ENCODE results near the gene TYRO3.

The TYRO3 gene

GRCh38 chr15:41599061-41599460, 40.0 kb downstream of the TYRO3 start:
- in situ Hi-C loops (cut with MboI; ENCODE audit: low sequenced_read_pairs), result no loop called here

GRCh38 chr15:41603411-41603935, 44.5 kb downstream of the TYRO3 start:
- in situ Hi-C loops (cut with MboI; ENCODE audit: low sequenced_read_pairs), result no loop called here

GRCh38 chr15:41603941-41604911, 45.2 kb downstream of the TYRO3 start:
- in situ Hi-C loops (cut with MboI; ENCODE audit: low sequenced_read_pairs), result no loop called here

- in situ Hi-C loops (cut with MboI; ENCODE audit: low sequenced_read_pairs), result no loop called here
Measured at GRCh38 chr15:41605566-41605965, 46.6 kb downstream of the TYRO3 start.

GRCh38 chr15:41606997-41607396, 48.0 kb downstream of the TYRO3 start:
- in situ Hi-C loops (cut with MboI; ENCODE audit: low sequenced_read_pairs), result no loop called here

GRCh38 chr15:41609123-41609522, 50.1 kb downstream of the TYRO3 start:
- in situ Hi-C loops (cut with MboI; ENCODE audit: low sequenced_read_pairs), result no loop called here

GRCh38 chr15:41610048-41610447, 51.0 kb downstream of the TYRO3 start:
- in situ Hi-C loops (cut with MboI; ENCODE audit: low sequenced_read_pairs), result no loop called here

GRCh38 chr15:41620536-41621199, 61.7 kb downstream of the TYRO3 start:
- in situ Hi-C loops (cut with MboI; ENCODE audit: low sequenced_read_pairs), result no loop called here

GRCh38 chr15:41621200-41622193, 62.5 kb downstream of the TYRO3 start:
- in situ Hi-C loops (cut with MboI; ENCODE audit: low sequenced_read_pairs), result no loop called here

GRCh38 chr15:41622901-41623300, 63.9 kb downstream of the TYRO3 start:
- in situ Hi-C loops (cut with MboI; ENCODE audit: low sequenced_read_pairs), result no loop called here

GRCh38 chr15:41627203-41627602, 68.2 kb downstream of the TYRO3 start:
- in situ Hi-C loops (cut with MboI; ENCODE audit: low sequenced_read_pairs), result no loop called here

GRCh38 chr15:41629463-41629862, 70.5 kb downstream of the TYRO3 start:
- in situ Hi-C loops (cut with MboI; ENCODE audit: low sequenced_read_pairs), result no loop called here

- in situ Hi-C loops (cut with MboI; ENCODE audit: low sequenced_read_pairs), result no loop called here
Measured at GRCh38 chr15:41629883-41630282, 70.9 kb downstream of the TYRO3 start.

GRCh38 chr15:41630616-41631217, 71.7 kb downstream of the TYRO3 start:
- in situ Hi-C loops (cut with MboI; ENCODE audit: low sequenced_read_pairs), result no loop called here

GRCh38 chr15:41631880-41632470, 73.0 kb downstream of the TYRO3 start:
- in situ Hi-C loops (cut with MboI; ENCODE audit: low sequenced_read_pairs), result no loop called here

Measured in HL-60/S4 treated with phorbol 12-myristate 13-acetate at 8.2 ng/mL for 4 days and 3 days (cell line).